PC-3 (cell line): ENCODE measurements around the gene SYT7.

Experiments used
- EZH2 ChIP-seq: fragments of 300-600 bp; sonication (generic); IDR thresholded peaks from one replicate; pipeline ENCODE4 v1.6.1; 2017; ENCODE audit warnings: antibody characterized with exemption, mild to moderate bottlenecking, low read length; ENCODE audit not compliant: unreplicated experiment
- EZH2phosphoT487 ChIP-seq: fragments of 300-600 bp; sonication (generic); IDR thresholded peaks from 2 replicates; pipeline ENCODE4 v1.6.1; 2018; ENCODE audit warnings: mild to moderate bottlenecking, antibody characterized with exemption, low read length, borderline replicate concordance
- TF ChIP-seq, protein P1 (sequence below): fragments of 300-600 bp; sonication (generic); conservative IDR thresholded peaks from 2 replicates; pipeline ENCODE4 v1.5.1; 2017; ENCODE audit warnings: antibody characterized with exemption, low read depth, mild to moderate bottlenecking, low read length

DNA sequence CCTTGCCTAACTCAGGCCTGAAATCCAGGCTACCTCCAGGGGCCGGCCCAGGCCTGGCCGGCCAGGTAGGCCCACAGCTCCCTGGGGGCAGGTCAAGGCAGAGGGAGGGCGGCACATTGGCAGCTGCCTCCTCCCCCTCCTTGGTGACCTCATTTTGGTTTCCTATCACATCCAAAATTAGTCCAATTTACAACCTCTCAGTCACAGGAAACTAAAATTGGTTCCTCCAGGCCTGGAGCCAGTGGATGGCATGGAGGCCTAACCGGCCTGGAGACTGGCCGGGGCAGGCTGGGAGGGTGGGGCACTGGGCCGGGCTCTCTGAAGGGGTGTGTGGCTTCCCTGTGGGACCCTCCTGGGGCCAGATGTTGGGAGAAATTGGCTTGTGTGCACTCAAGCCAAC, 36.4 kb downstream of the SYT7 start:
- TF ChIP-seq, protein P1, sequence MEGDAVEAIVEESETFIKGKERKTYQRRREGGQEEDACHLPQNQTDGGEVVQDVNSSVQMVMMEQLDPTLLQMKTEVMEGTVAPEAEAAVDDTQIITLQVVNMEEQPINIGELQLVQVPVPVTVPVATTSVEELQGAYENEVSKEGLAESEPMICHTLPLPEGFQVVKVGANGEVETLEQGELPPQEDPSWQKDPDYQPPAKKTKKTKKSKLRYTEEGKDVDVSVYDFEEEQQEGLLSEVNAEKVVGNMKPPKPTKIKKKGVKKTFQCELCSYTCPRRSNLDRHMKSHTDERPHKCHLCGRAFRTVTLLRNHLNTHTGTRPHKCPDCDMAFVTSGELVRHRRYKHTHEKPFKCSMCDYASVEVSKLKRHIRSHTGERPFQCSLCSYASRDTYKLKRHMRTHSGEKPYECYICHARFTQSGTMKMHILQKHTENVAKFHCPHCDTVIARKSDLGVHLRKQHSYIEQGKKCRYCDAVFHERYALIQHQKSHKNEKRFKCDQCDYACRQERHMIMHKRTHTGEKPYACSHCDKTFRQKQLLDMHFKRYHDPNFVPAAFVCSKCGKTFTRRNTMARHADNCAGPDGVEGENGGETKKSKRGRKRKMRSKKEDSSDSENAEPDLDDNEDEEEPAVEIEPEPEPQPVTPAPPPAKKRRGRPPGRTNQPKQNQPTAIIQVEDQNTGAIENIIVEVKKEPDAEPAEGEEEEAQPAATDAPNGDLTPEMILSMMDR: no peak
- TF ChIP-seq EZH2: no peak
- TF ChIP-seq EZH2phosphoT487: no peak
